ENCODE data around the gene RCC1. TPM values are rescaled to one million over a fixed set of nuclear protein-coding genes. Genes with fewer than 3 reads are reported as not detected.

The RCC1 gene
- total RNA-seq, 1 experiment from 2014 or later, result 103 TPM

DNA sequence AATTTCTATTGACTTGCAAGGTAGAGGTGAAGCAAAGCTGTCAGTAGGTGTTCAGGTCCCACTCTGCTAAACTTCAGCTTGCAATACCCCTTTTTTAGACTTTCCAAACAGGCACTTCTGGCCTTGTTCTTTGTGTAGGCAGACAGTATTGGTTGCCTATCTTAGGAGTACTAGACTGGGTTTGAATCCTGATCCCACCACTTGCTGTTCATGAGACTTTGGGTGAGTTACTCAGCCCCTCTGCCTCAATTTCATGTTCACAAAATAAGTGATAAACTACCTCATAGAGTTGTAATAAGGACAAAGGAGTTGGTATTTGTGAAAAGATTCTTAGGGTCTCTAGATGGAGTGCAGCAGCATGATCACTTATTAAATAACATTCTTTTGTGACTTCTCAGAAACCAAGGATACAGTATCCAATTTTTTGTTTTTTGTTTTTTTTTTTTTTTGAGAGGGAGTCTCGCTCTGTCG, 5.2 kb downstream of the RCC1 start (continued):
- TF ChIP-seq RELA (CRISPR knock-in tag; IDR thresholded peaks at IDR 0.05; ENCODE audit: borderline replicate concordance) (no peak), ZNF416 (CRISPR knock-in tag; IDR thresholded peaks at IDR 0.05) (peak; percentile 99), NFATC4 (CRISPR knock-in tag; IDR thresholded peaks at IDR 0.05) (peak; percentile 99), CBFB (CRISPR knock-in tag; IDR thresholded peaks at IDR 0.05; ENCODE audit: low read depth) (no peak), IRF2 (CRISPR knock-in tag; IDR thresholded peaks at IDR 0.05; ENCODE audit: borderline replicate concordance, low read depth) (no peak), MYBL2 (CRISPR knock-in tag; IDR thresholded peaks at IDR 0.05) (0 out of 2 replicates have a peak, but pooled peaks have one; percentile 37), GTF2I (CRISPR knock-in tag; conservative IDR thresholded peaks at IDR 0.05) (peak; percentile 3; the same call in 1 of the 2 replicates), ZSCAN18 (CRISPR knock-in tag; IDR thresholded peaks at IDR 0.05) (peak; percentile 17; the same call in 1 of the 2 replicates), ZNF671 (CRISPR knock-in tag; IDR thresholded peaks at IDR 0.05) (peak; percentile 98), SP1 (CRISPR knock-in tag; conservative IDR thresholded peaks at IDR 0.05) (0 out of 2 replicates have a peak, but pooled peaks have one; percentile 1), PRRX2 (CRISPR knock-in tag; IDR thresholded peaks at IDR 0.05) (peak; percentile 99), RORB (CRISPR knock-in tag; IDR thresholded peaks at IDR 0.05) (peak; percentile 20; the same call in 1 of the 2 replicates), TEAD4 (CRISPR knock-in tag; IDR thresholded peaks at IDR 0.05) (no peak), AFF4 (CRISPR knock-in tag; IDR thresholded peaks at IDR 0.05; ENCODE audit: borderline replicate concordance) (no peak), ZMAT4 (CRISPR knock-in tag; IDR thresholded peaks at IDR 0.05) (peak; percentile 89), GABPB1 (CRISPR knock-in tag; IDR thresholded peaks at IDR 0.05) (0 out of 2 replicates have a peak, but pooled peaks have one; percentile 28)
- TF ChIP-seq, protein P1, sequence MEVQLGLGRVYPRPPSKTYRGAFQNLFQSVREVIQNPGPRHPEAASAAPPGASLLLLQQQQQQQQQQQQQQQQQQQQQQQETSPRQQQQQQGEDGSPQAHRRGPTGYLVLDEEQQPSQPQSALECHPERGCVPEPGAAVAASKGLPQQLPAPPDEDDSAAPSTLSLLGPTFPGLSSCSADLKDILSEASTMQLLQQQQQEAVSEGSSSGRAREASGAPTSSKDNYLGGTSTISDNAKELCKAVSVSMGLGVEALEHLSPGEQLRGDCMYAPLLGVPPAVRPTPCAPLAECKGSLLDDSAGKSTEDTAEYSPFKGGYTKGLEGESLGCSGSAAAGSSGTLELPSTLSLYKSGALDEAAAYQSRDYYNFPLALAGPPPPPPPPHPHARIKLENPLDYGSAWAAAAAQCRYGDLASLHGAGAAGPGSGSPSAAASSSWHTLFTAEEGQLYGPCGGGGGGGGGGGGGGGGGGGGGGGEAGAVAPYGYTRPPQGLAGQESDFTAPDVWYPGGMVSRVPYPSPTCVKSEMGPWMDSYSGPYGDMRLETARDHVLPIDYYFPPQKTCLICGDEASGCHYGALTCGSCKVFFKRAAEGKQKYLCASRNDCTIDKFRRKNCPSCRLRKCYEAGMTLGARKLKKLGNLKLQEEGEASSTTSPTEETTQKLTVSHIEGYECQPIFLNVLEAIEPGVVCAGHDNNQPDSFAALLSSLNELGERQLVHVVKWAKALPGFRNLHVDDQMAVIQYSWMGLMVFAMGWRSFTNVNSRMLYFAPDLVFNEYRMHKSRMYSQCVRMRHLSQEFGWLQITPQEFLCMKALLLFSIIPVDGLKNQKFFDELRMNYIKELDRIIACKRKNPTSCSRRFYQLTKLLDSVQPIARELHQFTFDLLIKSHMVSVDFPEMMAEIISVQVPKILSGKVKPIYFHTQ (CRISPR knock-in tag; IDR thresholded peaks at IDR 0.05), result peak; percentile 86; the same call in 1 of the 2 replicates
- TF ChIP-seq, protein P2, sequence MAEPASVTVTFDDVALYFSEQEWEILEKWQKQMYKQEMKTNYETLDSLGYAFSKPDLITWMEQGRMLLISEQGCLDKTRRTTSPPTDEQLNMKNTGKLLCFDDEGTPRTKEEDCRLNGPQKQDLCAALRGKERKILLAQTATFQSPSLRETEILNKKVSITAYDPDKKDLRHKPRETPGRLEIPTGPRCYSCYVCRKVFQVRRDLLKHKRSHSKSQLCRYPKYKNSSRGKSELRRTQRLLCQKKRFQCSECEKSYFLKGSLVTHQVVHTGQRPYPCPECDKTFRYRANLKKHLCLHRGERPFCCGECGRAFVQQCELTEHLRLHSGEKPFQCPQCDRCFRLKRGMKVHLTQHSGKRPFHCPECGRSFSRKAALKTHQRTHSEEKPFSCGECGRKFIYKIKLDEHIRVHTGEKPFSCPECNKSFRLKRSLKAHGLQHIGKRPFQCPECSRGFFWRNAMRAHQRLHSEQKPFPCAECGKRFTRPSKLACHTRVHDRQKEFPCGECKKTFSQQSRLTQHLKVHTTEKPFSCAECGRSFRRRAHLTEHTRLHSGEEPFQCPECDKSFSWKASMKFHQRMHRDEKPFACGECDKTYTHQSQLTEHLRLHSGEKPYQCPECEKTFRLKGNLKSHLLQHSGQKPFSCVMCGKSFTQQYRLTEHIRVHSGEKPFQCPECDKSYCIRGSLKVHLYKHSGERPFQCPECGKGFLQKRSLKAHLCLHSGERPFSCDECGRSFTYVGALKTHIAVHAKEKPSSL (CRISPR knock-in tag; conservative IDR thresholded peaks at IDR 0.05), result peak; percentile 98
- TF ChIP-seq, protein P3, sequence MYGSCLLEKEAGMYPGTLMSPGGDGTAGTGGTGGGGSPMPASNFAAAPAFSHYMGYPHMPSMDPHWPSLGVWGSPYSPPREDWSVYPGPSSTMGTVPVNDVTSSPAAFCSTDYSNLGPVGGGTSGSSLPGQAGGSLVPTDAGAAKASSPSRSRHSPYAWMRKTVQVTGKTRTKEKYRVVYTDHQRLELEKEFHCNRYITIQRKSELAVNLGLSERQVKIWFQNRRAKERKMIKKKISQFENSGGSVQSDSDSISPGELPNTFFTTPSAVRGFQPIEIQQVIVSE (CRISPR knock-in tag; IDR thresholded peaks at IDR 0.05; ENCODE audit: borderline replicate concordance), result 0 out of 2 replicates have a peak, but pooled peaks have one; percentile 15
- TF ChIP-seq, protein P4, sequence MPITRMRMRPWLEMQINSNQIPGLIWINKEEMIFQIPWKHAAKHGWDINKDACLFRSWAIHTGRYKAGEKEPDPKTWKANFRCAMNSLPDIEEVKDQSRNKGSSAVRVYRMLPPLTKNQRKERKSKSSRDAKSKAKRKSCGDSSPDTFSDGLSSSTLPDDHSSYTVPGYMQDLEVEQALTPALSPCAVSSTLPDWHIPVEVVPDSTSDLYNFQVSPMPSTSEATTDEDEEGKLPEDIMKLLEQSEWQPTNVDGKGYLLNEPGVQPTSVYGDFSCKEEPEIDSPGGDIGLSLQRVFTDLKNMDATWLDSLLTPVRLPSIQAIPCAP (CRISPR knock-in tag; IDR thresholded peaks at IDR 0.05), result no peak
- TF ChIP-seq, protein P5, sequence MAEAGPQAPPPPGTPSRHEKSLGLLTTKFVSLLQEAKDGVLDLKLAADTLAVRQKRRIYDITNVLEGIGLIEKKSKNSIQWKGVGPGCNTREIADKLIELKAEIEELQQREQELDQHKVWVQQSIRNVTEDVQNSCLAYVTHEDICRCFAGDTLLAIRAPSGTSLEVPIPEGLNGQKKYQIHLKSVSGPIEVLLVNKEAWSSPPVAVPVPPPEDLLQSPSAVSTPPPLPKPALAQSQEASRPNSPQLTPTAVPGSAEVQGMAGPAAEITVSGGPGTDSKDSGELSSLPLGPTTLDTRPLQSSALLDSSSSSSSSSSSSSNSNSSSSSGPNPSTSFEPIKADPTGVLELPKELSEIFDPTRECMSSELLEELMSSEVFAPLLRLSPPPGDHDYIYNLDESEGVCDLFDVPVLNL (CRISPR knock-in tag; IDR thresholded peaks at IDR 0.05; ENCODE audit: borderline replicate concordance, low read depth), result no peak
- TF ChIP-seq, protein P6, sequence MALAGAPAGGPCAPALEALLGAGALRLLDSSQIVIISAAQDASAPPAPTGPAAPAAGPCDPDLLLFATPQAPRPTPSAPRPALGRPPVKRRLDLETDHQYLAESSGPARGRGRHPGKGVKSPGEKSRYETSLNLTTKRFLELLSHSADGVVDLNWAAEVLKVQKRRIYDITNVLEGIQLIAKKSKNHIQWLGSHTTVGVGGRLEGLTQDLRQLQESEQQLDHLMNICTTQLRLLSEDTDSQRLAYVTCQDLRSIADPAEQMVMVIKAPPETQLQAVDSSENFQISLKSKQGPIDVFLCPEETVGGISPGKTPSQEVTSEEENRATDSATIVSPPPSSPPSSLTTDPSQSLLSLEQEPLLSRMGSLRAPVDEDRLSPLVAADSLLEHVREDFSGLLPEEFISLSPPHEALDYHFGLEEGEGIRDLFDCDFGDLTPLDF (CRISPR knock-in tag; IDR thresholded peaks at IDR 0.05), result no peak
